HG02571 (cell line): Measurements from ENCODE around the gene ZNRD2.

ENCODE experiments used
- ATAC-seq: cut with Tn5 transposase; IDR thresholded peaks from one replicate; pipeline ENCODE4 v1.9.1; 2021; ENCODE audit warnings: mild to moderate bottlenecking, moderate library complexity; ENCODE audit not compliant: unreplicated experiment

ZNRD2 gene

DNA sequence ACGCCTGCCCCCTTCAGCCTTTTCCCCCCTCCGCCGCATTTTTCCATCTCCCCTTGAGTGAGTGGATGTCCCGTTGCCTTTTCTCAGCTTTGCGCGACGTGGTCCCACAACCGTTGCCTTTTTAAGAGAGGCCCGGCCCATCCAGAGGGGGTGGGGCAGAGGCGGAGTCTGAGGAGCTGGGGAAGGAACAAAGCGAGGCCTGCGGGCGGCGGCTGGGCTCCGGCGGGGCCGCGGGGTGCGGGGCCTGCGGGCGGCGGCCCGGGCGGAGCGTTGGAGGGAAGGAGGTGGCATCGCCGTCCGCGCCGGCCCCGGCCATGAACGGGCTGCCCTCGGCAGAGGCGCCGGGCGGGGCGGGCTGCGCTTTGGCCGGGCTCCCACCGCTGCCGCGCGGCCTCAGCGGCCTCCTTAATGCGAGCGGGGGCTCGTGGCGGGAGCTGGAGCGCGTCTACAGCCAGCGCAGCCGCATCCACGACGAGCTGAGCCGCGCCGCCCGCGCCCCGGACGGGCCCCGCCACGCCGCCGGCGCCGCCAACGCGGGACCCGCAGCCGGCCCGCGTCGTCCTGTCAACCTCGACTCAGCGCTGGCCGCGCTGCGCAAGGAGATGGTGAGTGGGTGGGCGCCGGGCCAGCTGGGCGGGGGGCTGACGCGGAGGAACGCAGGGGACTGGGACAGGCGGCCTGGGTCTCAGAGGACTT lies 2.2 kb downstream of the ZNRD2 start, which contains the start of gene FAM89B:
FAM89B (plus strand) TSS at position 183 of the 696 bp plus-strand sequence; CDS start at position 315, 132 bp downstream.
- ATAC-seq: no peak

DNA sequence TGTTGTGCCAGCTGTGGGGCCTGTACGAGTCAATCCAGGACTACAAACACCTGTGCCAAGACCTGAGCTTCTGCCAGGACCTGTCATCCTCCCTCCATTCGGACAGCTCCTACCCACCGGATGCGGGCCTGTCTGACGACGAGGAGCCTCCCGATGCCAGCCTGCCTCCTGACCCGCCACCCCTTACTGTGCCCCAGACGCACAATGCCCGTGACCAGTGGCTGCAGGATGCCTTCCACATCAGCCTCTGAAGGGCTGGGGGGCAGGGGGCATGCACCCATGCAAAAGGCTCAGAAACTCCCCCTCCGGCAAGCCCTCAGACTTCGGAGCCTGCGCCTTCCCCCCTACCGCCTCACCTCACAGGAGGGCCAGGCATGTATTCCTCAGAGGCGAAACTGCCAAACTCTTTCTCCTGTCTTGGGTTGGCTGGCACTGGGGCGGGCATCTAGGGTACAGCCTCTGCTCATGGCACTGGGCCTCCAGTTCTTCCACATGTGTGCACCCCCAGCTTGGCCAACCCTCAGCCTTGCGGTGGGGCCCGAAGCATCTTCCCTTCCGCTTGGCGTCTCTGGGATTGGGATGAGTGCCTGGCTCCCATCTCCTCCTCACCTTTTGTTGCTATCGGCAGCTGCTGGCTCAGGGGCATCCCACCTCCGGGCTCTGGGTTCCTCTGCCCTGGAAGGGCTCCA lies 3.3 kb downstream of the ZNRD2 start:
- ATAC-seq: no peak

DNA sequence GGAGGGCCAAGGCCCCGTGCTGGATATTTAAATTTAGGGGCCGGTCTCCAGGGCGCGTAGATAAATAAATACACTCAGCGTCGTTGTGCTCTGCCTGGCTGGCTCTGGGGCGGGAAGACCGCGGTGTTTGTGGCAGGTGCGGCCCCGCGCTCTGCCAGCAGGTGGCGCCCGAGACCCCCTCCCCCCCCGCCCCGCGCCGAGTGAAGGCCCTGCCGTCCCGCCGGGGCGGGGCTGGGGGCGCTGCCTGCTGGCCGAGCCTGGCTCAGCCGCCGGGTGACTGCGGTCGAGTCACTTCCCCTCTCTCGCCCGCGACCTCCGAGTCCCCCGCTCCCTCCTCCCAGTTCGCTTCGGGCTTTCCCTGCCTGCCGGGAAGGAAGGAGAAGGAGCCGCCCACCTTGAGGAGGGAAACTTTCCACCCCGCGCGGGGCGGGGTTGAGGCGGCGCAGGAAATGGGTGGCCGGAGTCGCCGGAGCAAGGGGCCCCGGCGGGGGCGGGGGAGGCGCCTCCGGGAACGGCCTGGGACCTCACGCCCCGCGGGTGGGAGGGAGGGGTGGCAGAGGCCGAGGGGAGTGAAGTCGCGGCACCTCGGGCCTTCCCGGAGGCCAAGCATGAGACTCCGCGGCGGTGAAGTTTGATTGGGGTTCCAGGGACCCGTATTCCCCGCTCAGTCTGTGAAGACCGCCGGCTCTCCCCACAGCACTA lies 4.0 kb downstream of the ZNRD2 start:
- no peak for ATAC-seq

DNA sequence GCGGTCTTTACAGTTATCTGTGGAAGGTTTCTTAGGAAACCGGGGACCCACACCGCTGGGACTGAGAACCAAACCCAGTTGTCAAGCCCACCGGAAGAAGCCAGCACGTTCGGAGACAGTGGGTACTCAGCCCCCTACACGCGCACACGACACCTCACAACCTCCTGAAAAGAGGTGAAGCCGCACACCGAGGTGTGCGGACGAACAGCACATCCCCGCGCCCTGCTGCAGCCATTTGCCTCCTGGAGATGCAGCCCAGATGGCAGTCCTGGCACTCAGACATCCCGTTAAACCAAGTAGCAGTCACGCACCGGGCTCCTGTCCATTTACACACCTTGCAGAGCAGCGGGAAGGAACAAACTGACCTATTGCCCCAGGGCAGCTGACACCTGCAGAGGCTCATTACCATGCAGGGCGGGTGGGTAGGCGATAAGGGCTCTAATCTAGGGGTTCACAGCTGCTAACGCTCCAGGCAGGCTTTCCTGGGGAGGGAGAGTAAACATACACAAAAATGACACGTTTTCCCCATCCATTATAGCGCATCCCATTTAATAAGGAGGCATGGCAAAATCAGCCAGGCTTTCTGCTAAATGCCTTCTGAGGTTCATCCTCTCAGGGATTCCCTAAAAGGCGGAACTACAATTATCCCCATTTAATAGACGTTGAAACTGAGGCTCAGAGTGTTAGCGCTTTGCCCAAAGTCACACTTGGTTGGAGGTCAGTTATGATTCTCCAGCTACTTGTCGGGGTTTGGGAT lies 4.7 kb downstream of the ZNRD2 start:
- ATAC-seq: no peak

DNA sequence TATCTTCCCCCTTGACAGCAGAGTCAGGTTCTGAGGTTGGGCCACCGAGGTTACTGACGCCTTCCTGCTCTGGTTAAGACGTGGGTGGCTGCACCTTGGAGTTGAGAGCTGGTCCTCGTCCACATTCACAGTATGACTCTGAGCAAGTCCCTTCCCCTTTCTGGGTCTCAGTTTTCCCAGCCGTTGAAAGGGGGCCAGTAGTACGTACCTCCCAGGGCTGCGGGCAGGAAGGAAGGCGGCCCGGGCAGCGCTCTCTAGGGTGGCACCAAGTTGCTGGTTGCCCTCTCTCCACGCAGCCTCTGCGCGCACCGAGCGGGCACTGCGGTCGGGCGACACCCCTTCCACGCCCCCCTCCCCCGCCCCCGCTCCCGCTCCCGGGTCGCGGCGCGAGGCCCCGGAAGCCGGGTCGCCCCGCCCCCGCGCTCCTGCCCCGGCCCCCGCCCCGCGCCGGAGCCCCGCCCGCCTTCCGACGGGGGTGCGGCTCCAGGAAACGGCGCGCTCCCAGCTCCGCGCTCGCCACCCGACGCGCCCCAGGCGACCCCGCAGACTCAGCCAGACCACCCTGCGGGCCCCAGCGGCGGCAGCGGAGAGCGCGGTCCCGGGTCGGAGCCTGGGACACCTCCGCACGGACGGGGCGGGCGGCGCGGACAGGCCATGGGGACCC lies 5.4 kb downstream of the ZNRD2 start, which contains the start of gene EHBP1L1:
EHBP1L1 (plus strand) TSS at position 486 of the 664 bp plus-strand sequence. CDS start 250 bp downstream, outside the sequence.
- ATAC-seq: peak; percentile 19

DNA sequence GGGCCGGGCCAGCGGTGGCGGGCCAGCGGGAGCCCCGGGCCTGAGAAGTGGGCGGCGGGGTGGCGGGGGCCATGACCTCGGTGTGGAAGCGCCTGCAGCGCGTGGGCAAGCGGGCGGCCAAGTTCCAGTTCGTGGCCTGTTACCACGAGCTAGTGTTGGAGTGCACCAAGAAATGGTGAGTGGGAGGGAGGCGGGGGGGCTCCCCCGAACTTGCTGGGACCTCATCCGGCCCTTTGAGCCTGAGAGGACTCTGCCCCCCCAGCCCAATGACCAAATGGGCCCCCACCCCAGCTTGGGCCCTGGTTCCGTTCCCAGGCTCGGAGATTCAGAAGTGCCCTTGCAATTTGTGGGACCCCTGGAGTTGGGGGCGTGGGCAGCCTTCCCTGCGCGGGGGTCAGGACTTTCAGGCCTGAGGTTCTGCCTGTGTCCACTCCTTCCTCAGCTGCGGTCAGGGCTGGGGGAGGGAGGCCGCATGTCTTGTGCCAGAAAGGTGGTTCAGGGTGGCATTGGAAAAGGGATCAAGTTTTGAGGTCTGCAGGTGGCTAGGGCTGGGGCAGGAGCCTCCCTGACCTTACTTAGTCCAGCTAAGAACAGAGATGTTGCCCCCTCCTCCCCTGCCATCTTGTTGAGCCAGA lies 6.1 kb downstream of the ZNRD2 start:
- ATAC-seq: no peak

DNA sequence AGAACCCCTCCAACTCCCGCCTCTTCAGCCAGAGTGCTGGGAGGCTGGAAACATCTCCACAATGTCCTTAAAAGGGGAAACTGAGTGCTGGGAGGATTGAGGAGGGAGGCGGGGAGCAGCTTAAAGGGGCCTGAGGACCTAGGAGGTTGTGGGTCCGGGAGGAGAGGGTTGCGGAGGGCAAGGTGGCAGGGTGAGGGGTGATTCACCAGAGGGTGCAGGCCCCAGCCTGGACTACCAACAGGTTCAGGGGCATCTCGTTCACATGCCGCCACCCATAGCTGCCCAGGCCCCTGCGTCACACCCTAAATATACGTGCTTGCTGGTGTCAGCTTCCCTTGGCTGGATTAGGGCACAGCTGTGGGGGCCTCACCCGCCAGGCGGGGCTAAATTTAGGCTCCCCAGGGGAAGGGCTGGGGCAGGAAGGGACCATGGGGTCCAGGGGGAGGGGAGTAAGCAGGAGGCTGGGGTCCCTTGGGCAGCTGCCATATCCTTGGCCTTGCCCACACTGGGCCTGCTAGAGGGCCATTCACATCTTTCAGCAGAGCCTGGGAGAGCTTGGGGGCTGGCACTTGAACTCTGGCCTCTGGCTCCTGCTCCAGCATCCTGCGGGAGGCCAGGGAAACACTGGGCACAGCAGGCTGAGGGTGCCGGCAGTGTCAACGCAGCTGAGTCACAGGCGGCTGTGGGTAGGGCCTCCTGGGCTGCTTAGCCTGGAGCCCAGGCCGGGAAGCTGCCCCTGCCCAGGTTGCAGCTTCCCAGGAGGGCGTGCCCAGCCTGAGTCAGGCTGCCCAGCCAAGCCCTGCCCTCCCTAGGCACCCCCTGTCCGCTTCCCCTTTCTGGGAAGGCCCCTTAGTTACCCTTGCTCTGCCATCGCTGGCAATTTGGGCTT lies 6.8 kb downstream of the ZNRD2 start:
- ATAC-seq: no peak

DNA sequence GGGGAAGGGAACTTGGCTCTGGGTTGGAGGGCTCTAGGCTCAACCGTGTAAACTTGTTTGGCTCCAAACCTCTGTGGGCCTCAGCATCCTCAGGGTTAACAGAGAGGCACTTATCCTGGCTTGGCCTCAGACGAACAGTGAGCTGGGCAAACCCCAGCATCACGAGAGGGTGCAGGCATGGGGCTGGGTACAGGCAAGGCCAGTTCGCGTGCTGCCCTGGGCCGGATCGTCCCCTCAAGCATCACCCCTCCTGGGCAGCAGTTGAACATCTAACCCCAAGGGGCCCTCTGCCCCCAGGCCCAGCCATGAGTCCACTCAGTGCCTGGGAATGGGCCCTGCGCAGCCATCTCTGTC lies 7.5 kb downstream of the ZNRD2 start:
- no peak for ATAC-seq

DNA sequence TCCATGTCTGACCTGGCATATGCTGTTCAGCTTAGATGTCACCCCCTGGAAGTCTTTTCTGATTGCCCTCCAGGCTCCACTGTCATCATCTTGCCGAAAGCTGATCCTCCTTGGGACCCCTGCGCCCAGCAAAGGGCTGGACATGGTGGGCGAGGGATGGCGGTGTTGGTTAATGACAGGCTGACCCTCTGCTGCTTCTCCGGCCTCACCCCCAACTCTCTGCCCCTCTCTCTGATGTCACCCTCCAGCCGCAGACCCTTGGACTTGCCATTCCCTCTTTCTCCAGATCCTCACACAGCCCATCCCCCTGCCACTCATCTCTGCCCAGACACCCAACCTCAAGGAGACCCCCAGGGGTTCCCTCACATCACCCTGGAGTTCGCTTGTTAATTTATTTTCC lies 7.9 kb downstream of the ZNRD2 start:
- no peak for ATAC-seq

DNA sequence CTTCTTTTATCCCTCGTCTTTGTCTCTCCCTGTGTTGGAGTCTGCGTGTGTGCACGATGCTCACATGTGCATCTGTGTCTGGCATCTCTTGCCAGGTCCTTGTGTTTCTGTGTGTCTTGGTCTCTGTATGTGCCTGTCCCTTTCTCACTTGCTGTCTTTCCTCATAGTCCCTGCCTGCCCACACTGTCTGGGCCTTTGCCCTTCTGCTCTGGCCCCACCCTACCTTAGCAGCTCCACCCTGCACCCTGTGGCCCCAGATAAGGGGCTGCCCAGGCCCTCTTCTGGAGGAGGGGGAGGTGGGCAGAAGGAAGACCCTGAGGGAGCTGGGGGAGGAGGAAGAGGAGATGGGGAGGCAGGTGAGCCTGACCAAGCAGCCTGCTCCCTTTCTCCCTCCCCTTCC lies 8.4 kb downstream of the ZNRD2 start:
- ATAC-seq: no peak

DNA sequence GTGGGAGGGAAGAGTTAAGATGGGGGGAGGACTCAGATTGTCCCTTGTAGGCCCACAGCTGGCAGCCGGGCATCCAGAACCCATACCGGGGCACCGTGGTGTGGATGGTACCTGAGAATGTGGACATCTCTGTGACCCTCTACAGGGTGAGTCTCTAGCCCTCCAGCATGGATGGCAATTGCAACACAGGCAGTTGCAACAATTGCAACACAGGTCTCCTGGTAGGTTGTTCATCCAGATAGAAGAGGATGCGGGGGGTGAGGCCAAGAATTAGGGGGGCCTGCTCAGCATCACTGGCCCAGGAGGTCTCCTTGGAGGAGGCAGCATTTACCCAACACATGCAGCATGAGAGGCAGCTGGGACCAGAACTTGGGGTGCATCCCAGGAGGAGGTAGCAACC lies 9.0 kb downstream of the ZNRD2 start:
- ATAC-seq: no peak

DNA sequence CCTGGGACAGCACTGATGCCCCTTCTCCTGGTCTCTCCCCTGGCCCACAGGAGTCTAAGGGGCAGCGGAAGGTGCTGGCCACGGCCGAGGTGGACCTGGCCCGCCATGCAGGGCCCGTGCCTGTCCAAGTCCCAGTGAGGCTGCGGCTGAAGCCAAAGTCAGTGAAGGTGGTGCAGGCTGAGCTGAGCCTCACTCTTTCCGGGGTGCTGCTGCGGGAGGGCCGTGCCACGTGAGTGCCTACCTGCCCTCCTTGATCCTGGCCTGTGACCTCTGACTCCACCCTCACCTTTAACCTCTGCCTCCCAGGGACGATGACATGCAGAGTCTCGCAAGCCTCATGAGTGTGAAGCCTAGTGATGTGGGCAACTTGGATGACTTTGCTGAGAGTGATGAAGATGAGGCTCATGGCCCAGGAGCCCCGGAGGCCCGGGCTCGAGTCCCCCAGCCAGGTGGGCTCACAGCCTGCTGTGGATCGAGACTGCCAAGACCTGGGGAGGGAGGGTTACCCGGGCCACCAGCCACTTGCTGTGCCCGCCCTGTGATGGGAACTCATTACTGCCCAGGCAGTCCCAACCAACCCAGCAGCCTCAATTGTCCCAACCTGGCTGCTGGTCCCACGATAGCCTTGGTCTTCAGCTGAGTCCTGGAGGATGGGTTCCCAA lies 9.9 kb downstream of the ZNRD2 start:
- no peak for ATAC-seq

DNA sequence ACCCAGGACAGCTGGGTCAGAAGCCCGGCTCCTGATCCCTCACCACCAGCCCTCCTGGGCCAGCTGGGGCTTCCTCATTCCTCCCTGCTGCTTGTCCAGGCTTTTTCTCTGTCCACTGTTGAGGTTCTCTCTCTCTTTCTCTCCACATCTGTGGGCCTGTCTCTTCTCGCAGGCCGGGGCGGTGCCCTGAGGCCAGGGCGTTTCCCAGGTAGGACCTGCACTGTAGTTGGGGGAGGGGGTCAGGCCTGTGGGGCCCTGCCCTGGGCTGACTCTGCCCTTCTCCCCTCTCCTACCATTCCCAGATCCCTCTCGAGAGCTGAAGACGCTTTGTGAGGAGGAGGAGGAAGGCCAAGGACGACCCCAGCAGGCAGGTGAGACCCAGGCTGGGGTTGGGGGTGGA lies 10.5 kb downstream of the ZNRD2 start:
- ATAC-seq: no peak

DNA sequence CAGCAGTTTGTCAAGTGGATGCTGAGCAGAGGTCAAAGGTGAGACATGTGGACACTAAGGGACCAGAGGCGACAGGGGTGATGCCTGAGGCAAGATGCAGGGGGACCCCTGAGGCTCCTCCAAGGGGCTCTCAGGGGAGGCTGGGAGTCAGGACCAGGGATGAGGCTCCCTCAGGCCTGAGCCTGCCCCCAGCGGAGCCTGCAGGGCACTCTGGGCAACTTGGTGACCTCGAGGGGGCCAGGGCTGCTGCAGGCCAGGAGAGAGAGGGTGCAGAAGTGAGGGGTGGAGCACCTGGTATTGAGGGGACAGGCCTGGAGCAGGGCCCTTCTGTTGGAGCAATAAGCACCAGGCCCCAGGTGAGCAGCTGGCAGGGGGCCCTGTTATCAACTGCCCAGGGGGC lies 11.7 kb downstream of the ZNRD2 start:
- no peak for ATAC-seq

DNA sequence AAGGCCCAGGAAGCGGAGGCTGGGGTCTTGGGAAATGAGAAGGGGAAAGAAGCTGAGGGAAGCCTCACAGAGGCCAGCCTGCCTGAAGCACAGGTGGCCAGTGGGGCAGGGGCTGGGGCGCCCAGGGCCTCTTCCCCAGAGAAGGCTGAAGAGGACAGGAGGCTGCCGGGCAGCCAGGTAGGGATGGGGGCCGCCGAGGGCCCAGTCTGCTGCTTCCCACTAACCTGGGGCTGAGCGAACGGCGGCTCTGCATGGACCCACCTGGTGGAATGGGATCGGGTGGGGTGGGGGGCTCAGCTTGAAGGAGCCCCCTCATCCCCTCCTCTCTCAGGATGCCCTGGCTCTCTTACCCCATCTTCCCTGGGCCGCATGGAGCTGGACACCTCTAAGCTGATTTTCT lies 13.3 kb downstream of the ZNRD2 start:
- no peak for ATAC-seq

DNA sequence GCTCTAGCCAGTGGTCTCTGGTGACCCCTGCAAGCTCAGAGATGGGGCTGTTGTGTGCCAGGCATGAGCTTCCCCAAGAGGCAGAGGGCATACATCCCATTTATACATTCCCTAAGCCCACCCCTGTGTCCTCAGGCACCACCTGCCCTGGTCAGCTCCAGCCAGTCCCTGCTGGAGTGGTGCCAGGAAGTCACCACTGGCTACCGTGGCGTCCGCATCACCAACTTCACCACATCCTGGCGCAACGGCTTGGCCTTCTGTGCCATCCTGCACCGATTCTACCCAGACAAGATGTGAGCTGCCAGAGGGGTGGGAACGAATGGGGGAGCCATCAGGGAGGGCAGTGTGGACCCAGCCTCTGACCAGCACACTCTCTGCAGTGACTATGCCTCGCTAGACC lies 13.8 kb downstream of the ZNRD2 start:
- no peak for ATAC-seq

DNA sequence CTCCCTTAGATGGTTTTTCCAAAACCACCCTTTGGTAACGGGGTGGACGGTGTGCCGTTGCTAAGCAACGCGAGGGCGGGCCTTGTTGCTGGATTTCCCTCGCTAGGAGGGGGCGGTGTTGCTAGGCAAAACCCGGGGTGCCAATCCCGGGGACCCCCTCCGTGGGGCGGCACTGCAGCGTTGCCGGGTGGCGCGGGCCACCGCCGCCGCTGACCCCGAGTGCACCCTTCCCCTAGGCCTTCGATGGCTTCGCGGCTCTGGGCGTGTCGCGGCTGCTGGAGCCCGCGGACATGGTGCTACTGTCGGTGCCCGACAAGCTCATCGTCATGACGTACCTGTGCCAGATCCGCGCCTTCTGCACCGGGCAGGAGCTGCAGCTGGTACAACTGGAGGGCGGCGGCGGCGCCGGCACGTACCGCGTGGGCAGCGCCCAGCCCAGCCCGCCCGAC lies 14.5 kb downstream of the ZNRD2 start:
- ATAC-seq: no peak

DNA sequence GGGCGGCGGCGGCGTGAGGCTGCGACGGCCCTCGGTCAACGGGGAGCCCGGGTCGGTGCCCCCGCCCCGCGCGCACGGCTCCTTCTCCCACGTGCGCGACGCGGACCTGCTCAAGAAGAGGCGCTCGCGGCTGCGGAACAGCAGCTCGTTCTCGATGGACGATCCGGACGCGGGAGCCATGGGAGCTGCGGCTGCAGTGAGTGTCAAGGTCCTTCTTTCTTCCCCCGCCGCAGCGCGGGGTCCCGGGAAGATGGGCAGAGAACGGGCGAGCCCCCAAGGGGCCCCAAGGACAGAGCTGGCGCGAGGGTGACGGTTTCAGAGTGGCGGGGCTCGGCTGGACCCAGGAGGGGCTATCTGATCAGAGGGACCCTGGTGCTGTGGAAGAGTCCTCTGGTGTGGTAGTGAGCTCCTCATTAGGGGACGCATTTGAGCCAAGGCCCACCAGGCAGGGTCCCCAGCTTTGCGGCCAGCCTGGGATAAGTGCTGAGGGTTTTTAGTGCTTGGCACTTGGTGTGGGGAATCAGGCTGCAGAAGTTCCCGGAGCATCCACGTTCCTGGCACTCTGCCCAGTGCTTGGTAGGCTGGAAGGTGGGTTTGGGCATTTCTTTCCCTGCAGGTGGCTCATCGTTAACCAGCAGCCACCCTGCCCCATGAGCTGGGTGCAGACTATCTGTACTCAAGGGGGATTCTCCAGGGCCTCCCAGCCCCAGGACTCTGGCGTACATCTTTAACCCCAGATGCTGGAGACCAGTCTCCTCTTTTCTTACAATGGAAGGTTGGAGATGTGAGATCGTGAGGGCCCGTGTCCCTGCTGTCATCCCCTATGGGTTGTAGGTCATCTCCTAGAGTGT lies 15.3 kb downstream of the ZNRD2 start:
- ATAC-seq: no peak
